Panc1 (cell line): ENCODE data around the gene ZNF593. TPM values are rescaled to one million over a fixed set of nuclear protein-coding genes. Genes with fewer than 3 reads are reported as not detected.
A peak's percentile ranks its signal among the peaks of the same experiment; 100 is the strongest.

Experiments
- ATAC-seq: fragments of 200-7000 bp; cut with Tn5 transposase; 2 replicates; pipeline ENCODE4 v1.9.1; 2020; ENCODE audit warnings: mild to moderate bottlenecking, moderate library complexity
- BruUV-seq: library from RNA; stranded (reverse); fragments of 400-500 nt; replicated peaks from 2 replicates; lab custom pipeline; 2021; lab: Mats Ljungman, UMichigan
- CTCF ChIA-PET: fragments of 300-600 bp; sonication (Branson Sonifier 250); formaldehyde crosslinking; loops from one replicate; lab custom pipeline; 2022; ENCODE audit warnings: antibody characterized with exemption; lab: Charles Lee
- POLR2A ChIA-PET: fragments of 300-600 bp; sonication (Branson Sonifier 250); formaldehyde crosslinking; loops from one replicate; lab custom pipeline; 2022; ENCODE audit warnings: antibody characterized with exemption; lab: Charles Lee
- DNase-seq: peaks from one replicate; pipeline ENCODE4 v3.0.0-alpha.2; 2010; ENCODE audit warnings: low read depth, low spot score
- H3K27ac ChIP-seq: 2 replicates; pipeline ENCODE4 v1.5.1; 2011; ENCODE audit warnings: mild to moderate bottlenecking, low read length, inconsistent platforms
- H3K27me3 ChIP-seq: fragments of 200-500 bp; sonication (Bioruptor generic); 2 replicates; pipeline ENCODE4 v1.6.0; 2014; ENCODE audit warnings: low read length, inconsistent platforms; ENCODE audit not compliant: control insufficient read depth, insufficient read depth
- H3K36me3 ChIP-seq: fragments of 200-500 bp; sonication (Bioruptor generic); 2 replicates; pipeline ENCODE4 v1.5.1; 2014; ENCODE audit warnings: inconsistent platforms, mild to moderate bottlenecking, low read length, moderate library complexity; ENCODE audit not compliant: control insufficient read depth, insufficient read depth
- H3K4me1 ChIP-seq: 2 replicates; pipeline ENCODE4 v1.5.1; 2011; ENCODE audit warnings: inconsistent platforms, mild to moderate bottlenecking, low read length, moderate library complexity; ENCODE audit not compliant: control insufficient read depth, insufficient read depth
- H3K4me3 ChIP-seq, 2 experiments: 2 replicates each; pipeline ENCODE4 v1.5.1; 2011 to 2012; ENCODE audit warnings: low read depth in 2 of 2, low read length in 2 of 2, mild to moderate bottlenecking in 2 of 2, inconsistent platforms in 1 of 2, moderate library complexity in 1 of 2
- H3K9me3 ChIP-seq: fragments of 200-500 bp; sonication (Bioruptor generic); 2 replicates; pipeline ENCODE4 v1.5.1; 2014; ENCODE audit warnings: low read depth, mild to moderate bottlenecking, inconsistent platforms, low read length, moderate library complexity; ENCODE audit not compliant: control insufficient read depth, insufficient read depth
- POLR2AphosphoS5 ChIP-seq: IDR thresholded peaks from 2 replicates; pipeline ENCODE4 v1.6.1; 2012; ENCODE audit warnings: mild to moderate bottlenecking, low read depth, low read length, moderate library complexity
- SIN3A ChIP-seq: IDR thresholded peaks from 2 replicates; pipeline ENCODE4 v1.6.1; 2012; ENCODE audit warnings: low read depth, mild to moderate bottlenecking, low read length, moderate library complexity, borderline replicate concordance; ENCODE audit not compliant: insufficient read depth
- TCF7L2 ChIP-seq: IDR thresholded peaks from 2 replicates; pipeline ENCODE4 v1.6.1; 2011; ENCODE audit warnings: mild to moderate bottlenecking, low read depth, low read length, inconsistent platforms
- in situ Hi-C: cut with HindIII; loops from 2 replicates; pipeline ENCODE4 v1.10.0; 2016; ENCODE audit warnings: low sequenced_read_pairs, low pct_unique_long_range_greater_than_20kb
- intact Hi-C: fragments of 100-400 bp; cut with micrococcal nuclease; formaldehyde crosslinking; loops from one replicate; pipeline ENCODE4 v1.10.0; 2022; ENCODE audit not compliant: unreplicated experiment
- total RNA-seq: library from RNA; stranded (reverse); gene quantifications from one replicate; pipeline ENCODE4 v1.2.1, GENCODE V29; 2021; ENCODE audit not compliant: unreplicated experiment
- TF ChIP-seq, protein P1 (sequence below), 2 experiments: IDR thresholded peaks; 2 replicates each; pipeline ENCODE4 v1.6.1; 2011 to 2012; ENCODE audit warnings: low read depth in 2 of 2, control low read depth in 1 of 2, low read length in 1 of 2, mild to moderate bottlenecking in 1 of 2, moderate library complexity in 1 of 2; ENCODE audit not compliant: insufficient read depth in 1 of 2
- TF ChIP-seq, protein P2 (sequence below): fragments of 450-650 bp; IDR thresholded peaks from 2 replicates; pipeline ENCODE4 v1.5.1; 2017; ENCODE audit warnings: mild to moderate bottlenecking

The ZNF593 gene
- total RNA-seq, 1 experiment from 2014 or later = 108 TPM

DNA sequence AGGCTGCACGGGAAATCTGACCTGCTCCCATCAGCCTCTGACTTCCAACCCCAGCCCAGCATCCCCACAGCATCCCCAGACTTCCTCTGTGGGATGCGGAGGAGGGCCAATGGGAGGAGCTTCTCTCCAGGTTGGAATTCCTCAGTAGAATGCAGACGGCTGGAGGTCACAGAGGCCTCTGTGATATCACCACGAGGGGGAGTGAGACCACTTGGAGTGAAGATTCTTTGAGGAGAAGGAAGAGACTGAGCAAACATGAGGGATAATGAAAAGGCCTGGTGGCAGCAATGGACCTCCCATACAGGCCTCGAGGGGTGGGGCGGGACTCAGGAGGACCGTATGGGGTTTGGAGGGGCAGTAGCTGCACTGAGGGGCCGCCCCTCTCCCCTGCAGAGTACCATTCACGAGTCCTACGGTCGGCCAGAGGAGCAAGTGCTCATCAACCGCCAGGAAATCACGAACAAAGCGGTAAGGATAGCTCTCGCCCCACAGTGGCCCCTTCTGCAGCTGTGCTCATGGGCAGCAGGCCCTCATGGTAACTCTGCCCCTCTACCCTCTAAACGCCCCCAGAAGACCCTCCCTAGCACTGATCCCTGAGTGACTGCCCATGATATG, 20.8 kb downstream of the ZNF593 start, which contains the start of gene CATSPER4:
Gene CATSPER4 (plus strand): TSS at position 230 of the 615 bp plus-strand sequence. CDS start 26 bp downstream, at position 256.
- intact Hi-C loops = no loop called here
- in situ Hi-C loops = no loop called here

DNA sequence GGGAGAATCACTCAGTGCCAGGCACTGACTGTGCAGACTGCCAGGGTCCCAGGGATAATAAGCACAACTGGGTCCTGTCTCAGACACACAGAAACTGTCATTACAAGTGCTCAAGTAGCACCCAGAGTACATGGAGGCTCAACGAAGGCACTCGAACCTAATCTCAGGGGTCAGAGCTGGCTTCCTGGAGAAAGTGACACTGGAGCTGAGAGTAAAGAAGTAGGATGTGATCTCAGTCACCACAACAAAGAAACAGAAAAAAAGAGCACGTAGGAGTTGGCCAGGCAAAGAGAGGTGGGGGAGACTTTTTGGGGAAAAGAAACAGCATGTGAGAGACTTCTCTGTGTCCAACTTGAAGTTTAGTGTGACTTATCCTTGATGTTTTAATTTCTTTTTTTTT, 22.0 kb downstream of the ZNF593 start:
- DNase-seq (no peak), ATAC-seq (no peak)
- TF ChIP-seq TCF7L2 (no peak), SIN3A (no peak), POLR2AphosphoS5 (no peak)
- TF ChIP-seq, protein P1, sequence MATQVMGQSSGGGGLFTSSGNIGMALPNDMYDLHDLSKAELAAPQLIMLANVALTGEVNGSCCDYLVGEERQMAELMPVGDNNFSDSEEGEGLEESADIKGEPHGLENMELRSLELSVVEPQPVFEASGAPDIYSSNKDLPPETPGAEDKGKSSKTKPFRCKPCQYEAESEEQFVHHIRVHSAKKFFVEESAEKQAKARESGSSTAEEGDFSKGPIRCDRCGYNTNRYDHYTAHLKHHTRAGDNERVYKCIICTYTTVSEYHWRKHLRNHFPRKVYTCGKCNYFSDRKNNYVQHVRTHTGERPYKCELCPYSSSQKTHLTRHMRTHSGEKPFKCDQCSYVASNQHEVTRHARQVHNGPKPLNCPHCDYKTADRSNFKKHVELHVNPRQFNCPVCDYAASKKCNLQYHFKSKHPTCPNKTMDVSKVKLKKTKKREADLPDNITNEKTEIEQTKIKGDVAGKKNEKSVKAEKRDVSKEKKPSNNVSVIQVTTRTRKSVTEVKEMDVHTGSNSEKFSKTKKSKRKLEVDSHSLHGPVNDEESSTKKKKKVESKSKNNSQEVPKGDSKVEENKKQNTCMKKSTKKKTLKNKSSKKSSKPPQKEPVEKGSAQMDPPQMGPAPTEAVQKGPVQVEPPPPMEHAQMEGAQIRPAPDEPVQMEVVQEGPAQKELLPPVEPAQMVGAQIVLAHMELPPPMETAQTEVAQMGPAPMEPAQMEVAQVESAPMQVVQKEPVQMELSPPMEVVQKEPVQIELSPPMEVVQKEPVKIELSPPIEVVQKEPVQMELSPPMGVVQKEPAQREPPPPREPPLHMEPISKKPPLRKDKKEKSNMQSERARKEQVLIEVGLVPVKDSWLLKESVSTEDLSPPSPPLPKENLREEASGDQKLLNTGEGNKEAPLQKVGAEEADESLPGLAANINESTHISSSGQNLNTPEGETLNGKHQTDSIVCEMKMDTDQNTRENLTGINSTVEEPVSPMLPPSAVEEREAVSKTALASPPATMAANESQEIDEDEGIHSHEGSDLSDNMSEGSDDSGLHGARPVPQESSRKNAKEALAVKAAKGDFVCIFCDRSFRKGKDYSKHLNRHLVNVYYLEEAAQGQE (IDR thresholded peaks at IDR 0.05; ENCODE audit: insufficient read depth in 1 of 2, low read depth in 2 of 2, low read length in 1 of 2) = no peak
- TF ChIP-seq, protein P2, sequence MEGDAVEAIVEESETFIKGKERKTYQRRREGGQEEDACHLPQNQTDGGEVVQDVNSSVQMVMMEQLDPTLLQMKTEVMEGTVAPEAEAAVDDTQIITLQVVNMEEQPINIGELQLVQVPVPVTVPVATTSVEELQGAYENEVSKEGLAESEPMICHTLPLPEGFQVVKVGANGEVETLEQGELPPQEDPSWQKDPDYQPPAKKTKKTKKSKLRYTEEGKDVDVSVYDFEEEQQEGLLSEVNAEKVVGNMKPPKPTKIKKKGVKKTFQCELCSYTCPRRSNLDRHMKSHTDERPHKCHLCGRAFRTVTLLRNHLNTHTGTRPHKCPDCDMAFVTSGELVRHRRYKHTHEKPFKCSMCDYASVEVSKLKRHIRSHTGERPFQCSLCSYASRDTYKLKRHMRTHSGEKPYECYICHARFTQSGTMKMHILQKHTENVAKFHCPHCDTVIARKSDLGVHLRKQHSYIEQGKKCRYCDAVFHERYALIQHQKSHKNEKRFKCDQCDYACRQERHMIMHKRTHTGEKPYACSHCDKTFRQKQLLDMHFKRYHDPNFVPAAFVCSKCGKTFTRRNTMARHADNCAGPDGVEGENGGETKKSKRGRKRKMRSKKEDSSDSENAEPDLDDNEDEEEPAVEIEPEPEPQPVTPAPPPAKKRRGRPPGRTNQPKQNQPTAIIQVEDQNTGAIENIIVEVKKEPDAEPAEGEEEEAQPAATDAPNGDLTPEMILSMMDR = no peak
- BruUV-seq = no TSS peak
- H3K4me1 ChIP-seq = no peaks in the 10 kb centered on the region
- intact Hi-C loops (no loop called here), in situ Hi-C loops (no loop called here)
- H3K36me3 ChIP-seq = no peaks in the 10 kb centered on the region
- H3K4me3 ChIP-seq = no peak overlapping the region
- H3K27me3 ChIP-seq = no peaks in the 10 kb centered on the region
- ChIA-PET POLR2A (no interaction called here), CTCF (interaction anchor here (0.7 kb wide), 1 partner anchor 423 kb away, joined by 3 read pairs; no protein-coding TSS in a partner anchor)
- no peaks in the 10 kb centered on the region for H3K9me3 ChIP-seq
- no peak overlapping the region for H3K27ac ChIP-seq

More for the DNA sequence above, 20.8 kb downstream of the ZNF593 start, which contains the start of gene CATSPER4:
- Histone ChIP-seq H3K9me3 (no peaks in the 10 kb centered on the region), H3K36me3 (no peaks in the 10 kb centered on the region), H3K27me3 (no peaks in the 10 kb centered on the region), H3K4me3 (no peak within 1 kb of the TSS), H3K27ac (no peak within 1 kb of the TSS), H3K4me1 (no peaks in the 10 kb centered on the region)
- no peak for DNase-seq
- CTCF ChIA-PET = interaction anchor here (2.5 kb wide), 1 partner anchor 43 kb away, joined by 10 read pairs; the partner anchor contains the start of gene CEP85
- ATAC-seq = peak; percentile 66
- BruUV-seq = no TSS peak
- POLR2A ChIA-PET = no interaction called here
- TF ChIP-seq, protein P1 (IDR thresholded peaks at IDR 0.05; ENCODE audit: insufficient read depth in 1 of 2, low read depth in 2 of 2, low read length in 1 of 2) = no peak
- TF ChIP-seq POLR2AphosphoS5 = no peak
- no peak for TF ChIP-seq TCF7L2
- TF ChIP-seq SIN3A = no peak
- TF ChIP-seq, protein P2 = no peak
